A673 (cell line): ENCODE results near the gene HNF4A.

Source experiments
- EZH2 ChIP-seq: fragments of 200-600 bp; sonication (generic); IDR thresholded peaks from 2 replicates; pipeline ENCODE4 v1.6.1; 2017; ENCODE audit warnings: borderline replicate concordance, low read depth, mild to moderate bottlenecking, mixed read lengths, antibody characterized with exemption, low read length; ENCODE audit not compliant: poor library complexity, severe bottlenecking
- TF ChIP-seq, protein P1 (sequence below): fragments of 300-800, 200-600 bp; sonication (generic); conservative IDR thresholded peaks from 2 replicates; pipeline ENCODE4 v1.5.1; 2017; ENCODE audit warnings: low read depth, mild to moderate bottlenecking, antibody characterized with exemption, low read length, moderate library complexity, mixed read lengths

DNA sequence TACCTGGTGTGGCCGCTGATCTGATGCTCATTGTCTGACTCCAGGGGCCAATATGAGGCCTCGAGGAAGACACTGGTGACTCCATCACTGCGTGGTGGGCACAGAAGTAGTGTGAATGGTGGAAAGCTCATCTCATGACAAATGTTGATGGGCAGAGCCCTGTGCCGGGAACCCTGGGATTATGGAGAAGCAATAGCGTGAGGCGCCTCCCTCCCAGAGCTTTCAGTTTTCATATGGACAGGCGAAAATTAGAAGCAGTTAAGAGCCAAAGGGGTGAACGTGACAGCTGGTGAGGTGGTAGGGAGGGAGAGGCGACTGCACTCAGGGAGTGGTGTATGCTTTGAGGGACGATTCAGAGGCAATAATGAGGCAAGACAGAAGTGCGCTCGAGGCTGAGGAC lies 80.9 kb downstream of the HNF4A start:
- TF ChIP-seq, protein P1, sequence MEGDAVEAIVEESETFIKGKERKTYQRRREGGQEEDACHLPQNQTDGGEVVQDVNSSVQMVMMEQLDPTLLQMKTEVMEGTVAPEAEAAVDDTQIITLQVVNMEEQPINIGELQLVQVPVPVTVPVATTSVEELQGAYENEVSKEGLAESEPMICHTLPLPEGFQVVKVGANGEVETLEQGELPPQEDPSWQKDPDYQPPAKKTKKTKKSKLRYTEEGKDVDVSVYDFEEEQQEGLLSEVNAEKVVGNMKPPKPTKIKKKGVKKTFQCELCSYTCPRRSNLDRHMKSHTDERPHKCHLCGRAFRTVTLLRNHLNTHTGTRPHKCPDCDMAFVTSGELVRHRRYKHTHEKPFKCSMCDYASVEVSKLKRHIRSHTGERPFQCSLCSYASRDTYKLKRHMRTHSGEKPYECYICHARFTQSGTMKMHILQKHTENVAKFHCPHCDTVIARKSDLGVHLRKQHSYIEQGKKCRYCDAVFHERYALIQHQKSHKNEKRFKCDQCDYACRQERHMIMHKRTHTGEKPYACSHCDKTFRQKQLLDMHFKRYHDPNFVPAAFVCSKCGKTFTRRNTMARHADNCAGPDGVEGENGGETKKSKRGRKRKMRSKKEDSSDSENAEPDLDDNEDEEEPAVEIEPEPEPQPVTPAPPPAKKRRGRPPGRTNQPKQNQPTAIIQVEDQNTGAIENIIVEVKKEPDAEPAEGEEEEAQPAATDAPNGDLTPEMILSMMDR: no peak
- no peak for TF ChIP-seq EZH2
